ENCODE data around the gene CTTNBP2. TPM values are rescaled to one million over a fixed set of nuclear protein-coding genes. Genes with fewer than 3 reads are reported as not detected.

CTTNBP2 gene
- total and polyA plus RNA-seq, 7 donors = 0.60 to 11.1 (median 4.9) TPM

DNA sequence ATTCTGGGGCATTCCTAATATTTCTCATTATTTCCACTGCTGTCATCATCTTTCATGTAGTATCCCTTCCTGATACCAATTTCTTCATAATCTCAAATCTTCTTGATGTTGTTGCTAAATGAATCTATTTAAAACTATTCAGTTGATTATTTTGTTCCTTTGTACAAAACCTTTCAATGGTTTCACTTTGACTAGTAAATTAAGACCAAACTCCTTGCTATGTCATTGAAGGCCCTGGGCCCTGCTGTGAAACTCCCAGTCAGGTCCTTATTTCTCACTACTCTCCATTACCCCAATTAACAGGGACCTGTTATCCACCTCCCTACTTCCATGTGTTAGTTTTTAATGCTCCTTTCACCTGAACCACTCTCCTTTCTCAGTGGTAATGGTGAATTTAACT is 97.0 kb downstream of the CTTNBP2 start:
- Histone ChIP-seq H3K27ac (no peak overlapping the region), H3K27me3 (no peaks in the 10 kb centered on the region), H3K9me3 (no peaks in the 10 kb centered on the region), H3K36me3 (peaks cover 0 to 2% (median 0%) of the 10 kb centered on the region in 4 donors), H3K4me3 (no peak overlapping the region), H3K4me1 (peaks cover 0 to 8% (median 3%) of the 10 kb centered on the region in 4 donors)
- intact Hi-C loops (cut with DNase I) = no loop called here
- TF ChIP-seq, protein P1, sequence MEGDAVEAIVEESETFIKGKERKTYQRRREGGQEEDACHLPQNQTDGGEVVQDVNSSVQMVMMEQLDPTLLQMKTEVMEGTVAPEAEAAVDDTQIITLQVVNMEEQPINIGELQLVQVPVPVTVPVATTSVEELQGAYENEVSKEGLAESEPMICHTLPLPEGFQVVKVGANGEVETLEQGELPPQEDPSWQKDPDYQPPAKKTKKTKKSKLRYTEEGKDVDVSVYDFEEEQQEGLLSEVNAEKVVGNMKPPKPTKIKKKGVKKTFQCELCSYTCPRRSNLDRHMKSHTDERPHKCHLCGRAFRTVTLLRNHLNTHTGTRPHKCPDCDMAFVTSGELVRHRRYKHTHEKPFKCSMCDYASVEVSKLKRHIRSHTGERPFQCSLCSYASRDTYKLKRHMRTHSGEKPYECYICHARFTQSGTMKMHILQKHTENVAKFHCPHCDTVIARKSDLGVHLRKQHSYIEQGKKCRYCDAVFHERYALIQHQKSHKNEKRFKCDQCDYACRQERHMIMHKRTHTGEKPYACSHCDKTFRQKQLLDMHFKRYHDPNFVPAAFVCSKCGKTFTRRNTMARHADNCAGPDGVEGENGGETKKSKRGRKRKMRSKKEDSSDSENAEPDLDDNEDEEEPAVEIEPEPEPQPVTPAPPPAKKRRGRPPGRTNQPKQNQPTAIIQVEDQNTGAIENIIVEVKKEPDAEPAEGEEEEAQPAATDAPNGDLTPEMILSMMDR (IDR thresholded peaks at IDR 0.05) = no peak
- no peak for TF ChIP-seq POLR2AphosphoS5 (IDR thresholded peaks at IDR 0.05)
- TF ChIP-seq POLR2A (IDR thresholded peaks at IDR 0.05) = no peak
- no peak for TF ChIP-seq EP300 (IDR thresholded peaks at IDR 0.05)
- DNase-seq = no peak

DNA sequence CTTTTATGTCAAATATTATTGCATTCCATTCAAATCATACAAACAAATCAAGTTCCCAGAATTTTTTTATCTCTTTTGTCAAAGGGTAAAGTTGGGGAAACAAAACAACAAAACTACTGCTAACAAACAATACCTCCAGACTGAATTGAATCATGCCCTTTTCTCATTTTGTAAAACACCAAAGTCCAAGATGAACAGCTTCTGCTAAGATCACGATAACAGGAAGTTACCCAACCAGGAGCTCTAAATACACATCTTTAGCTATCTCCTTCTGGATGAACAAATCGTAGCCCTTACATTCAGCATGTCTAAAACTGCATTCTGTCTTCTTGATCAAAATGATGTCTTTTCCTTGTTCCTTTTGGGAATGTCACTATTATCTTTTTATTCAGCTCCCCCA is 97.4 kb downstream of the CTTNBP2 start:
- H3K4me1 ChIP-seq = peaks cover 0 to 4% (median 1%) of the 10 kb centered on the region in 4 donors
- no peak for DNase-seq
- WGBS, 2 donors = 55 to 56% methylated on average over 2 of the region's 2 CpGs

DNA sequence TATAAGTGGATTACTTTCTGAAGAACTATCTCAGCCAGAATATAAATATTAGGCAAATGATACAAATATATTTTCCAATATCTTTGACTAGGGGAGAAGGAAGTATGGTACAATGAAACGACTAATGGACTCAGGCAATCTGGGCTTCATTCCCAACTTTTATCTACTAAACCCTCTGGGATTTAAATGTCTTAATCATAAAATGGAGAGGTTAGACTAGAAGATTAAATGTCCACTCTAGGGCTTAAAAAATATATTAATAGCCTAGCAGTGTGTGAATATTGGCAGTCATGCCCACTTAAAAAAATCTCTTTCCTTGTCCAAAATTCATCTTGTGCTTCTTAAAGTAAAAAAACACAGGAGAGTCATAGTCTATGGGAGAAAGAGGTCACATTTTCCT is 98.3 kb downstream of the CTTNBP2 start:
- peaks cover 0 to 8% (median 0%) of the 10 kb centered on the region in 4 donors for H3K36me3 ChIP-seq
- 68 to 82% methylated on average over 1 of the region's 1 CpG for WGBS, 2 donors
- no peaks in the 10 kb centered on the region for H3K4me1 ChIP-seq
- DNase-seq = no peak
- no peaks in the 10 kb centered on the region for H3K27me3 ChIP-seq
- no peaks in the 10 kb centered on the region for H3K9me3 ChIP-seq
- intact Hi-C loops (cut with DNase I) = no loop called here
- no peak overlapping the region for H3K4me3 ChIP-seq
- TF ChIP-seq POLR2AphosphoS5 (IDR thresholded peaks at IDR 0.05) = no peak
- TF ChIP-seq POLR2A (IDR thresholded peaks at IDR 0.05) = no peak
- TF ChIP-seq EP300 (IDR thresholded peaks at IDR 0.05) = no peak
- TF ChIP-seq, protein P1 (IDR thresholded peaks at IDR 0.05) = no peak
- H3K27ac ChIP-seq = no peak overlapping the region

More for the DNA sequence above, 97.4 kb downstream of the CTTNBP2 start:
- Histone ChIP-seq H3K9me3 (no peaks in the 10 kb centered on the region), H3K27ac (no peak overlapping the region), H3K4me3 (no peak overlapping the region), H3K36me3 (peaks cover 0 to 6% (median 0%) of the 10 kb centered on the region in 4 donors), H3K27me3 (no peaks in the 10 kb centered on the region)
- intact Hi-C loops (cut with DNase I) = no loop called here
- TF ChIP-seq EP300 (IDR thresholded peaks at IDR 0.05) (no peak), POLR2AphosphoS5 (IDR thresholded peaks at IDR 0.05) (no peak), POLR2A (IDR thresholded peaks at IDR 0.05) (no peak)
- TF ChIP-seq, protein P1 (IDR thresholded peaks at IDR 0.05) = no peak

DNA sequence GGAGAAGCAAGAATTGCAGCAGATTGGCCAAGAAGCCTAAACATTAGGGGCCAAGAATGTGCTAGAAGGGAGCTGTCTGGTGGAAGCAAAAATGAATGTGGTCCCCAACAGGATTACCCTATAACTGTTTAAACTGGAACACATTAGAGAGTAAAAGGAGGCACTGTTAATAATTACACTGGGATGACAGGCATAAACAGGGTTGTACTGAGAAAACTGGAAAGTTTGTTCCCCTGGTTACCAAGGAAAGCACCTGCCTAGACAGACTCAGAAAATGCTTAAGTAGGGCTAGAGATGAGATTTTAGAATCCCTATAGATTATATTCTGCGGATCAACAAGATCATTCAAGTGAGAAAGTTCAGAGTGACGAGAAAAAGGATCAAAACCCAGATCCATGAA is 100.8 kb downstream of the CTTNBP2 start:
- intact Hi-C loops (cut with DNase I) = no loop called here
- Histone ChIP-seq H3K27me3 (no peaks in the 10 kb centered on the region), H3K9me3 (no peaks in the 10 kb centered on the region), H3K36me3 (peaks cover 0 to 8% (median 0%) of the 10 kb centered on the region in 4 donors), H3K27ac (no peak overlapping the region), H3K4me1 (no peaks in the 10 kb centered on the region), H3K4me3 (no peak overlapping the region)
- 95 to 98% methylated on average over 2 of the region's 2 CpGs for WGBS, 2 donors
- TF ChIP-seq POLR2AphosphoS5 (IDR thresholded peaks at IDR 0.05) (no peak), EP300 (IDR thresholded peaks at IDR 0.05) (no peak), POLR2A (IDR thresholded peaks at IDR 0.05) (no peak)
- TF ChIP-seq, protein P1 (IDR thresholded peaks at IDR 0.05) = no peak
- no peak for DNase-seq

DNA sequence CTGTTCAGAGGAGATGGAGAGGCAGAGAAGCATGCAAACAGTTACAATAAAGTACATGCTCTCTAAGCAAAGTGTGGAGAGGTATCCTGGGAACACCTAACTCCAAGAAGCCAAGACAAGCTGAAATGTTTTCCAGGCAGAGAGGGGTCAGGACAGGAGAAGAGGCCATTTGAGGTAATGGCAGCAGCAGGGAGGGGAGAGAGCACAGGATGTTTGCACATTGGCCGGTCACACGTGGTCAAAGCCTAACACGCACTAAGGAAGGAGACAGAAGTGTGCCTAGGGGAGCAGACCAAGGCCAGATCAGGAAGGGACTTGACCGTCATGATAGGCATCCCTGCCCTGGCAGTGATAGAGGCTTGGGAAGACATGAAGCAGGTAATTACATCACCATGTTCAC is 101.5 kb downstream of the CTTNBP2 start:
- no peaks in the 10 kb centered on the region for H3K9me3 ChIP-seq
- intact Hi-C loops (cut with DNase I) = no loop called here
- peaks cover 0 to 8% (median 0%) of the 10 kb centered on the region in 4 donors for H3K36me3 ChIP-seq
- TF ChIP-seq POLR2A (IDR thresholded peaks at IDR 0.05) (no peak), EP300 (IDR thresholded peaks at IDR 0.05) (no peak), POLR2AphosphoS5 (IDR thresholded peaks at IDR 0.05) (no peak)
- TF ChIP-seq, protein P1 (IDR thresholded peaks at IDR 0.05) = no peak
- H3K27ac ChIP-seq = no peak overlapping the region
- no peak for DNase-seq
- no peaks in the 10 kb centered on the region for H3K4me1 ChIP-seq
- 70 to 80% methylated on average over 4 of the region's 4 CpGs for WGBS, 2 donors
- no peaks in the 10 kb centered on the region for H3K27me3 ChIP-seq
- no peak overlapping the region for H3K4me3 ChIP-seq
